Measurements from ENCODE around the gene HTR3A. TPM values are rescaled to one million over a fixed set of nuclear protein-coding genes. Genes with fewer than 3 reads are reported as not detected.

HTR3A gene
- total and polyA plus RNA-seq, 2 experiments from 2014 or later: 5.8 to 8.1 TPM

GRCh38 chr11:114036958-114037357, 62.0 kb downstream of the HTR3A start:
- H4K20me1 ChIP-seq (replicated peaks; ENCODE audit: insufficient read depth): no peaks in the 10 kb centered on the region
- no peak overlapping the region for H3K4me2 ChIP-seq
- Mint-ChIP-seq H3K36me3 (ENCODE audit: low read depth) (no peaks in the 10 kb centered on the region), H3K9me3 (no peaks in the 10 kb centered on the region), H3K27me3 (ENCODE audit: insufficient read depth, low read depth, poor library complexity) (peaks cover 10% of the 10 kb centered on the region), H3K4me1 (no peaks in the 10 kb centered on the region), H3K27ac (no peak overlapping the region), H3K4me3 (0 out of 3 replicates have a peak overlapping the region, but pooled peaks have one; percentile 42)
- ATAC-seq (no peak), DNase-seq (ENCODE audit: low spot score) (no peak)
- H3K27ac ChIP-seq (ENCODE audit: low read depth): no peak overlapping the region
- H3K79me2 ChIP-seq (replicated peaks; ENCODE audit: insufficient read depth): no peaks in the 10 kb centered on the region
- H2AFZ ChIP-seq: peak overlapping the region; percentile 98
- H3K4me3 ChIP-seq: no peak overlapping the region
- H3K9me2 ChIP-seq (ENCODE audit: insufficient read depth): no peaks in the 10 kb centered on the region
- TF ChIP-seq ZNF114 (CRISPR knock-in tag; IDR thresholded peaks at IDR 0.05): no peak
- TF ChIP-seq REST (IDR thresholded peaks at IDR 0.05; ENCODE audit: unreplicated experiment): no peak
- no peak for TF ChIP-seq NANOG (IDR thresholded peaks at IDR 0.05; ENCODE audit: borderline replicate concordance)
- TF ChIP-seq STAT1 (IDR thresholded peaks at IDR 0.05; ENCODE audit: unreplicated experiment): no peak
- no peak for TF ChIP-seq ZNF331 (CRISPR knock-in tag; IDR thresholded peaks at IDR 0.05; ENCODE audit: low read depth)
- no peak for TF ChIP-seq JUNB (IDR thresholded peaks at IDR 0.05; ENCODE audit: unreplicated experiment)
- TF ChIP-seq CTCF (conservative IDR thresholded peaks at IDR 0.05; ENCODE audit: low read depth in 2 of 2): no peak
- no peak for TF ChIP-seq EZH2phosphoT487 (IDR thresholded peaks at IDR 0.05; ENCODE audit: unreplicated experiment)
- TF ChIP-seq ZNF462 (CRISPR knock-in tag; IDR thresholded peaks at IDR 0.05): no peak
- no peak for TF ChIP-seq EZH2 (IDR thresholded peaks at IDR 0.05; ENCODE audit: low read depth, unreplicated experiment)
- TF ChIP-seq ETS1 (IDR thresholded peaks at IDR 0.05): no peak
- TF ChIP-seq CREB1 (CRISPR knock-in tag; IDR thresholded peaks at IDR 0.05; ENCODE audit: low read depth): no peak
- no peak for TF ChIP-seq POLR2AphosphoS5 (IDR thresholded peaks at IDR 0.05; ENCODE audit: low read depth)
- H3K4me1 ChIP-seq (ENCODE audit: insufficient read depth): peaks cover 5% of the 10 kb centered on the region; the same call in 1 of the 2 replicates
- no peaks in the 10 kb centered on the region for H3K27me3 ChIP-seq (ENCODE audit: insufficient read depth)
- 0 out of 2 replicates have a peak, but pooled peaks cover 2% of the 10 kb centered on the region for H3F3A ChIP-seq (replicated peaks; ENCODE audit: low read depth)
- H3K36me3 ChIP-seq (ENCODE audit: insufficient read depth): no peaks in the 10 kb centered on the region
